GM10248 (cell line): ENCODE data around the gene F13B.

ENCODE experiments used
- CTCF ChIA-PET: fragments of 300-600 bp; sonication (Branson Sonifier 250); formaldehyde crosslinking; extraction: SDS; loops from one replicate; lab custom pipeline; 2021; ENCODE audit warnings: antibody characterized with exemption; lab: Yijun Ruan, JAX
- POLR2A ChIA-PET: fragments of 350-650 bp; sonication (Branson Sonifier 250); formaldehyde crosslinking; extraction: SDS; loops from one replicate; lab custom pipeline; 2020; ENCODE audit warnings: antibody characterized with exemption; lab: Yijun Ruan, JAX
- DNase-seq: peaks from one replicate; pipeline ENCODE4 v3.0.0; 2012; ENCODE audit errors: extremely low spot score
- CTCF ChIP-seq: IDR thresholded peaks from 2 replicates; pipeline ENCODE4 v1.5.1; 2012; ENCODE audit warnings: mild to moderate bottlenecking, low read depth; ENCODE audit errors: extremely low read depth, missing control alignments, control extremely low read depth

The F13B gene

GRCh38 chr1:197066719-197067456 is at the start of gene F13B:
Gene F13B, minus strand, starts transcription at chr1:197067260. Its CDS starts 37 bp downstream, at chr1:197067223.
- CTCF ChIA-PET = interaction anchor here (1.5 kb wide), 1 partner anchor 20 kb away, joined by 4 read pairs; no protein-coding TSS in a partner anchor
- DNase-seq = no peak
- TF ChIP-seq CTCF = no peak
- POLR2A ChIA-PET = no interaction called here

GRCh38 chr1:197116156-197116555 is 49.1 kb upstream of the F13B start:
- CTCF ChIA-PET = interaction anchor here (1.1 kb wide), 2 partner anchors 12 to 17 kb away, joined by 3 read pairs; no protein-coding TSS in a partner anchor
- POLR2A ChIA-PET = no interaction called here
- TF ChIP-seq CTCF = no peak
- no peak for DNase-seq

- no peak for TF ChIP-seq CTCF
- ChIA-PET CTCF (interaction anchor here (2.4 kb wide), 1 partner anchor 11 kb away, joined by 5 read pairs; no protein-coding TSS in a partner anchor), POLR2A (no interaction called here)
- no peak for DNase-seq
Measured at GRCh38 chr1:197106869-197107268, 39.8 kb upstream of the F13B start.

GRCh38 chr1:197103300-197103699 is 36.2 kb upstream of the F13B start:
- CTCF ChIA-PET = interaction anchor here (1.0 to 2.9 kb wide), 3 partner anchors 9 to 17 kb away, joined by 3 to 8 read pairs (median 3); no protein-coding TSS in a partner anchor
- no peak for TF ChIP-seq CTCF
- DNase-seq = no peak
- POLR2A ChIA-PET = no interaction called here

- ChIA-PET CTCF (interaction anchor here (2.9 kb wide), 1 partner anchor 10 kb away, joined by 8 read pairs; no protein-coding TSS in a partner anchor), POLR2A (no interaction called here)
- TF ChIP-seq CTCF = no peak
- no peak for DNase-seq
Measured at GRCh38 chr1:197101978-197102377, 34.9 kb upstream of the F13B start.

GRCh38 chr1:197100677-197101076 is 33.6 kb upstream of the F13B start:
- no peak for TF ChIP-seq CTCF
- CTCF ChIA-PET = interaction anchor here (1.0 kb wide), 1 partner anchor 80 kb away, joined by 3 read pairs; no protein-coding TSS in a partner anchor
- no peak for DNase-seq
- POLR2A ChIA-PET = no interaction called here
